ENCODE results near the gene TLR6. TPM values are rescaled to one million over a fixed set of nuclear protein-coding genes. Genes with fewer than 3 reads are reported as not detected.

Gene TLR6
- total RNA-seq, 2 donors from 2014 or later = 0.99 to 1.8 TPM

DNA sequence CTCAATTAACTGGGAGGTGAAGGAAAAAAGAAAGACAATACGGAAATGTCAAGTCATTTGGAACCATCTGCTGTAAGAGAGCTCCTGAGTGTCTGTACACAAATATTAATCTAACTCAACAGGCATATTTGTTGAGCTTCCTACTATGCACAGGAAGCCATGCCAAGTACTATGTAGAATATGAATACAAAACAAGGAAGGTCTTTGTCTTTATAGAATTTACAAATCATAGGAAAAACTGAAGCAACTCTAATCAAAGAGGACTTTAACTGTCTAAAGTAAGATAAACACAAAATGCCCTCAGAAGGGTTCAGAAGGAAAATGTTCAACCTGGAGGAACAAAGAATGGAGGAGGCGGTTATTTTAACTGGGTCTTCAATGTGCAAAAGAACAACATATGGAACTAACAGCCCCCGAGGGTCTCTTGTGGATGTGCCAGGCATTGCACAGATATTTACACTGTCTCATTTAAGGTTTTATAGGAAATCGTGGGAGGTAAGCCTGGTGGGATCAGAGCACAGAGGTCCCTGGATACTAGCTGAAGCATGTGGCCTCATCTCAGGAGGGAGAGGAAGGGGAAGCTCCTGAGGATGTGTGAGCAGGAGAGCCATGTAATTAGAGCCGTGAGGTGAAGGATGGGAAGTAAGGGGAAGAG lies 16.8 kb upstream of the TLR6 start:
- ATAC-seq (no peak), DNase-seq (no peak)
- TF ChIP-seq, protein P1, sequence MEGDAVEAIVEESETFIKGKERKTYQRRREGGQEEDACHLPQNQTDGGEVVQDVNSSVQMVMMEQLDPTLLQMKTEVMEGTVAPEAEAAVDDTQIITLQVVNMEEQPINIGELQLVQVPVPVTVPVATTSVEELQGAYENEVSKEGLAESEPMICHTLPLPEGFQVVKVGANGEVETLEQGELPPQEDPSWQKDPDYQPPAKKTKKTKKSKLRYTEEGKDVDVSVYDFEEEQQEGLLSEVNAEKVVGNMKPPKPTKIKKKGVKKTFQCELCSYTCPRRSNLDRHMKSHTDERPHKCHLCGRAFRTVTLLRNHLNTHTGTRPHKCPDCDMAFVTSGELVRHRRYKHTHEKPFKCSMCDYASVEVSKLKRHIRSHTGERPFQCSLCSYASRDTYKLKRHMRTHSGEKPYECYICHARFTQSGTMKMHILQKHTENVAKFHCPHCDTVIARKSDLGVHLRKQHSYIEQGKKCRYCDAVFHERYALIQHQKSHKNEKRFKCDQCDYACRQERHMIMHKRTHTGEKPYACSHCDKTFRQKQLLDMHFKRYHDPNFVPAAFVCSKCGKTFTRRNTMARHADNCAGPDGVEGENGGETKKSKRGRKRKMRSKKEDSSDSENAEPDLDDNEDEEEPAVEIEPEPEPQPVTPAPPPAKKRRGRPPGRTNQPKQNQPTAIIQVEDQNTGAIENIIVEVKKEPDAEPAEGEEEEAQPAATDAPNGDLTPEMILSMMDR (IDR thresholded peaks at IDR 0.05) = no peak
- no peak for TF ChIP-seq POLR2A (IDR thresholded peaks at IDR 0.05)
- Histone ChIP-seq H3K4me3 (no peak overlapping the region), H3K27ac (peak overlapping the region; percentile 51 to 71 (median 68)), H3K9me3 (no peaks in the 10 kb centered on the region), H3K36me3 (replicated peaks in 1 of 2; ENCODE audit: insufficient read depth in 1 of 2, low read depth in 2 of 2) (no peaks in the 10 kb centered on the region), H3K27me3 (no peaks in the 10 kb centered on the region), H3K4me1 (peaks cover 39% of the 10 kb centered on the region)
- intact Hi-C loops (cut with DNase I) = no loop called here
- 69 to 70% methylated on average over 5 of the region's 5 CpGs for WGBS, 2 donors

DNA sequence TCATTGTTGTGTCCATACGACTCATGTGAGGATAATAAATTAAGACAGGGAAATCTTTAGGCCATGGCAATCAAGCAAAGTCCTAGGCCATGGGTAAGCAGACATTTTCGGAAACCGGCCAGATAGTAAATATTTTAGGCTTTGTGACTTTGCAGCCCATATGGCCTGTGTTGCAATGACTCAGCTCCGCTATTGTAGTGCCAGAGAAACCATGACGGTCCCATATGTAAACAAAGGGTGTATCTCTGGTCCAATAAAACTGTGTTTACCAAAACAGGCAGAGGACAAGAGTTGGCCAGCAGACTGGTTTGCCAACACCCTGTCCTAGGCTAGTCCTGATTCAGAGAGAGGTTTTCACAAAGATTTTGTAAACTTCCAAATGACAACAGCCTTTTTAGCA lies 16.0 kb upstream of the TLR6 start:
- 34 to 41% methylated on average over 5 of the region's 5 CpGs for WGBS, 2 donors
- Histone ChIP-seq H3K27me3 (no peaks in the 10 kb centered on the region), H3K27ac (peak overlapping the region; percentile 51 to 71 (median 68)), H3K4me1 (peaks cover 43% of the 10 kb centered on the region), H3K9me3 (no peaks in the 10 kb centered on the region), H3K4me3 (no peak overlapping the region), H3K36me3 (replicated peaks in 1 of 2; ENCODE audit: insufficient read depth in 1 of 2, low read depth in 2 of 2) (no peaks in the 10 kb centered on the region)
- ATAC-seq (peak; percentile 74), DNase-seq (peak; percentile 36 to 65 (median 60))
- TF ChIP-seq POLR2A (IDR thresholded peaks at IDR 0.05) = no peak
- TF ChIP-seq, protein P1 (IDR thresholded peaks at IDR 0.05) = no peak
- intact Hi-C loops (cut with DNase I) = no loop called here

DNA sequence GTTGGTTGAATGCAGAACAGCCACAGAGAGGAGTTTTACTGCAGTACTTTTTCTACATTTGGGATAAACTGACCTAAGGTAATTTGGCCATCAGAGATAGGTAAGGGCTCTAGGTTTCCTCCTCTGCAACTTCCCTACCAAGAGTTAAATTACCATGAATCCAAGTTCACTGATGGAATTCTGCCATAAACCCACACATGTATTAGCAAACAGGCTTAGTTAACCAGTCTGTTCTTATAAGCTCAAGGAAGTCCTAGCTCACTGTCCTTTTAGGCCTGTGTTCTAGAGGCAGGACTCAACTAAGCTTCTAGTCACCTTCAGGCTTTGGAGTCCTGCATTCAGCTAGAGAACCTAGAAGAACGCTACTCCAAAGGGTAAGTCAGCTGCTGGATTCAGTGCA lies 15.0 kb upstream of the TLR6 start:
- WGBS, 2 donors = 44 to 45% methylated on average over 1 of the region's 1 CpG
- peaks cover 48% of the 10 kb centered on the region for H3K4me1 ChIP-seq

DNA sequence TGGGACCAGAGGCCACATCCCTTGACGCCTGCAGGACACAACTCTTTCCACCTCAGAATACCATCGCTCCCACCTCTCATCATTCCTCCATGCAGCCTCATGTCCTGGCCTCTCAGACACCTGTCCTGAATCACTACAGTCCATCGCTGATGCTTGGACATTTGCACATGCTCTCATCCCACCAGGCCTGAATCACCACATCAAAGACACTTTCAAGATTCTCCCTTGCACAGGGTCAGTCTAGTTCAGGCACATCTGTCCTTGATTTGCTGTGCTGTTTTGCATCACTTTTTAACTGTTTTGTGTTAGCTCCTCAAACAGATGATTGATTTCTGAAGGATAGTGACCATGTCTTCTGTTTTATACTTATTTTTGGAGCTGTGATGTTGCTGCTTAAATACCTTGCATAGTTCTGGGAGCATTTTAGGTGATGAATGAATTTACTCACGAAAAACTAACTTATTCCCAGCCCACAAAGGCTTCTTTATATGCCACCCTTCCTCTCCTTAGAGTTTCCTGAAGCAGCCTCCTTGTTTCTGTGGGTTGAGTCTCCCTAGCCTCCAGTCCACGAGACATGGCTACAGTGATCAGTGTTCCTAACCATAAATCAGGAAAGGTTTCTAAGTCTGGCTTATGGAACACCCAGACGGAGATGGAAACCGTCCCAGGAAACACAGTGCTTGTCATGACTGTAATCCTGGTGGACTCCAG lies 13.6 kb upstream of the TLR6 start:
- intact Hi-C loops (cut with DNase I) = no loop called here
- Histone ChIP-seq H3K9me3 (no peaks in the 10 kb centered on the region), H3K36me3 (replicated peaks in 1 of 2; ENCODE audit: insufficient read depth in 1 of 2, low read depth in 2 of 2) (no peaks in the 10 kb centered on the region), H3K27me3 (no peaks in the 10 kb centered on the region), H3K4me1 (peaks cover 54% of the 10 kb centered on the region), H3K27ac (no peak overlapping the region), H3K4me3 (no peak overlapping the region)
- no peak for TF ChIP-seq POLR2A (IDR thresholded peaks at IDR 0.05)
- TF ChIP-seq, protein P1 (IDR thresholded peaks at IDR 0.05) = no peak
- 71 to 77% methylated on average over 7 of the region's 7 CpGs for WGBS, 2 donors
- no peak for ATAC-seq
- DNase-seq = no peak

More for the DNA sequence above, 15.0 kb upstream of the TLR6 start:
- Histone ChIP-seq H3K27ac (peak overlapping the region in 3 of 4 donors; percentile 18 to 71 (median 67)), H3K9me3 (no peaks in the 10 kb centered on the region), H3K36me3 (replicated peaks in 1 of 2; ENCODE audit: insufficient read depth in 1 of 2, low read depth in 2 of 2) (no peaks in the 10 kb centered on the region), H3K4me3 (no peak overlapping the region), H3K27me3 (no peaks in the 10 kb centered on the region)
- intact Hi-C loops (cut with DNase I) = no loop called here
- ATAC-seq (no peak), DNase-seq (no peak)
- TF ChIP-seq, protein P1 (IDR thresholded peaks at IDR 0.05) = no peak
- no peak for TF ChIP-seq POLR2A (IDR thresholded peaks at IDR 0.05)

All from body of pancreas (tissue), 4 donors.